Suppressor macrophage (primary cell): ENCODE results near the gene FOXP2.
"Not testable (repeated sequence)": the region's sequence is repeated elsewhere in the genome, so short reads cannot be mapped to it uniquely, and the experiment has no call there.

Experiments
- DNase-seq, 4 experiments: peaks; one replicate each; pipeline ENCODE4 v3.0.0-alpha.2; 2020 to 2022

Gene FOXP2

DNA sequence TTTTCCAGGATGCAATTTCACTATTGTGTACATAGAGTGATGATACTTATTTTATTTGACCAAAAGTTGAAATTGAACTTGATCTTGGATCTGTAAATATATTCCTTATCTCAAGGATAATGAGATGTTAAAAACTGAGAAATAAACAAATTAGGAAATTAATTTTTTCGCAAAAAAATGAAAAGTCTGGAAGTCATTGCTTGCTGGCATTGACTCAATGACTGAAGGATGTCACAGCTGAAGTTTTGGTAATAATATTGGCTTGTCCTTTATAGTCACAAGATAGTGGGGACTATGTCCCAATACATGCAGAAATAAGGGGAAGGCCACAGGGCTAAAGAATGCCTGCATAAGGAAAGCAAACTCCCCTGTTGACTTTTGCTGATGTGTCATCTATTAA lies 92.8 kb downstream of the FOXP2 start:
- DNase-seq, result no peak

DNA sequence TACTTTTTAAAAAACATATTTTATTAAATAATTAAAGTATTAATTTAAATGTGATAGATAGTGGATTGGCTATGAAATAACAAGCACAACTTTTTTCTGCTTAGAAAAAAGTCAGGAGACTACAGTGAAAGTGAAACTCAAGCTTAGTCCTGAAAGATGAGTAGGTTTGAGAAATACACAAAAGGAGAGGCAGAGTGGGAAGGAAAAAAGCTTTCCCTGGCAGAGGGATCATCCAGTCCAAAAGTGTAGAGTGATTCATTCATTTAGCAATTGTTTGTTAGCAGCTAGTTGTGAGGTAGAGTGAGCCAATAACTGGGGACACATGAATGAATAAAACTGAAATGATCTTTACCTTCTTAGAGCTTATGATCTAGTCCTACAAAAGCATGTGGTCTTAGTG lies 93.5 kb downstream of the FOXP2 start:
- DNase-seq, result no peak

GRCh38 chr7:114510824-114511223 lies 96.2 kb downstream of the FOXP2 start:
- DNase-seq, result not testable (repeated sequence)

DNA sequence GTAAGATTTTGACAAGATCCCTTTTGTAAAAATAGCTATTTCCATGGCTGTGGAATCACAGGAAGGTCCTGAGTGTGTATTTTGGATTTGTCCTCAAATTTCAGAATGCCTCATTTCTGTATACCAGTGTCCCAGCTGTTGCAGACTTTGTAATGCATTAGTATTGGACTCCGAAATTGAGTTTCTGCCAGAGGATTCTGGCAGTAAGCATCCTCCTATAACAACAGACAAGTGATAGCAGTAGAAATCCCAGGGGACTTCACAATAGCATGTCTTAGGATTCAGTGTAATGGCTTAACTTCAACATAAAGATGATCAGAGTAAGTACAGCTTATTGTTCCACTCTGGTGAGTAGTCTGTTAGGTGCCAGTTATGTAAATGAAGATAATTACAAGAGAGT lies 104.6 kb downstream of the FOXP2 start:
- no peak for DNase-seq

DNA sequence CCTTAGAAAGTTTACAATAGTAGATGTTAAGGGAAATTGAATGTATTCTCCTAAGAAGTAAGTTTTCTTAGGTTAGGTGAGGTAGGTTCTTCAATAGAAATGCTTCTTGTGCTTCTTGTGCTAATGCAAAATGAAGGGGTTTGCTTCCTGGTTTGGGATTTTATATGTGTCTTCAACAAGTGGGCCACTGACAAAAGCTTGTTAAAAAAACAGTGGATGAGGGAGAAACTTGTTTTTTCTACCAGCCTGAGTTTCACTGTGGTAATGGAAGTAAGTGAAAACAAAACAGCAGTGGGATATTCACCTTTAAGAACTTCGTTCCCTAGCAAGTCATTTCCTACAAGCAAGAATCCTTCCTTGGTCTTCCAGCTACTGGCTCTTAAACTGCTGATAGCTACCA lies 107.5 kb downstream of the FOXP2 start:
- no peak for DNase-seq

- no peak for DNase-seq
Measured at GRCh38 chr7:114527589-114527988, 113.0 kb downstream of the FOXP2 start.

DNA sequence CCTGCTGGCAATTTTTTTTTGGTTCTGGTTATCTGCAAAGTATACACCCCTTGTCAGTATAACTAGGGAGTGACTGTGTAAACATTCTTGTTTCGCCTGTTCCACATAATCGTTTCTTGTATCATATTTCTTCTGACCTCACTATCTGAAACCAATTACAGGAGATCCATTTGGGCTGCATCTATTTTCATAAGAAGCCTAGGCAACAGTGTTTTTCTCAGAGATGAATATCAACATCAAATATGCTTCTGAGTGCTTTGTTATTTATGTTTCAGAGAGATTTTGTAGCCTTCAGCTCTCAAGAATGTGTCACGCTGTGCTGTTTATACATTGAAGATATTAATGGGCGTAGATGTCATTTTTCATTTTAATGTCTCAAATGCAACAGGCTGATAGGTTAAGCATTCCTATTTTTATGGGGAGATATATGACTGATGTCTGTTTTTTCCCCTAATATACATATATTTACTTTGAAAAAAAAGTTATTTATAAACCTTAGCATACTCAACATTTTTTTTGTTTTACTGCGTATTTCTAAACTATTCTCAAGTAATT lies 115.5 kb downstream of the FOXP2 start:
- DNase-seq, result no peak

GRCh38 chr7:114531326-114531725 lies 116.7 kb downstream of the FOXP2 start:
- DNase-seq, result no peak

DNA sequence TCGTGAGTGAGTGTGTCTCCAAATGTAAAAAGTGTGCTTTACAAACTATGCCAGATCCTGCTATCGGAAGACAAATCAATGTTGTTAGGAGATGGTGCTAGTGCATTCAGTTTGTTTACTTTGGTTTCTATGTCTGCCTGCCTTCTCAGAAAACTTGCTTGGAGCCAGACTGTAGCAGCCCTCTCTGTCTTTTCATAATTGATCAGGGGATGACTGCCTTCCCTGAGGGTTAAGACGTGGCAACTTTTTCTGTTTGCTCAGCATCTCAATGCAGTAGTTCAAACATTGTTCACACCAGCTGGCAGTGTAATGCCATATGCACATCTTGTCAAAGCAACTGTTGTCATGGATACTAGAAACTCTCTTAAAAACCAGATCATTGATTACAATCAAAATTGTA lies 118.5 kb downstream of the FOXP2 start:
- no peak for DNase-seq

- DNase-seq, result no peak
Measured at GRCh38 chr7:114534953-114535352, 120.3 kb downstream of the FOXP2 start.

GRCh38 chr7:114539575-114539974 lies 125.0 kb downstream of the FOXP2 start:
- peak in 3 of 4 experiments; percentile 4 to 23 (median 7) for DNase-seq

DNA sequence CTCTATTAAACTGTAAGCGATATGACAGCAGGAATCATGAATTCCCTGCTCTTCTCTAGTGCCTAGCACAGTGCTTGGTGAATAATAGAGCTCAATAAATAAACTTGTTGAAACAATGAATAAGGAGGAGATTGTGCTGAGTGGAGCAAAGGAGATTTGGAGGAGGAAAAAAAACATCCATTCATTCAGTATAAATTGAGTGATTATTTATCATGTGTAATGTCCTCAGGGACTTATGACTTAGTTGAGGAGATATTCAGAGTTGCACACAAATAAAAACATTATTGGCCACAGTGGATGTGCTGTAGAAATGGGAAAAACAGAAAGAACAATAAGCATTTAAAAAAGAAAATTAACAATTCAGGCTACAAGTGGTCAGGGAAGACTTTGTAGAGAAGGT lies 125.7 kb downstream of the FOXP2 start:
- DNase-seq, result no peak

GRCh38 chr7:114547346-114547745 lies 132.7 kb downstream of the FOXP2 start:
- DNase-seq, result not testable (repeated sequence)

DNA sequence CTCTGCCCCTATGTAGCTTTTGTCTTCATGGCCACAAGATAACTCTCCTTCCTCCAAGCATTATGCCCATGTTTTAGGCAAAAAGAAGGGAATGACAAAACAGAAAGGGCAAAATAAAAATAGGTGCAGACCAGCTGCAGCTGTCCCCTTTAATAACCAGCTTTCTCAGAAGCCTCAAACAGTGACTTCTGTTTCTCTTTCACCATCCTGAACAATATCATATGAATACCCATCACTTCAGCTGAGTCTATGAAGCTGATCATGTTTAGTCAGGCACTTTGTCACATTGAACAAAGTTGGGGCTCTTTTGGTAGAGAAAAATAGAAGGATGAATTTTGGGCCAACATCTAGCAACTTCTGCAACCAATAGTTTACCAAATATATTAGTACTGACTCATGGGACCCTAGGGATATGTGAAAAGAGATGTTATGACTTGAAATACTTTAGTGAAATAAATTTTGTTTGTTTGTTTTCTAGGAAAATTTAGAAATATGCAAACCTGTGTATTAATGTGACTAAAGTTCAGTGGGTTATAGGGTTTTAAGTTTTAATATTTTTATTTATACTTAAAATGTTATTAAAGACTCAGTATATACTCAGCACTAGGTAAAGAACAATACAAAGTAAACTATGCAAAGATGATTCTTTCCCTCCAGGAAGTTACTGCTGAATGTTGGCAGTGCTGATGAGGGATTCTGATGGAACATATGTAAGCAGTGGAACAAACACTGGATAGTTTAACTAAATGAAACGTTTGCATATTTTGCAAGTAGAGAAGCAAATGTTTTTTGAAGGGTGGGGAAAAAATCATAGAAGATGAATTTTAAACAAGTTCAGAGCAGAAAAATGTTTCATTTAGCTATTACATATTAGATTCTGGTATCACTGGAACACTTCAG lies 133.7 kb downstream of the FOXP2 start:
- no peak for DNase-seq

DNA sequence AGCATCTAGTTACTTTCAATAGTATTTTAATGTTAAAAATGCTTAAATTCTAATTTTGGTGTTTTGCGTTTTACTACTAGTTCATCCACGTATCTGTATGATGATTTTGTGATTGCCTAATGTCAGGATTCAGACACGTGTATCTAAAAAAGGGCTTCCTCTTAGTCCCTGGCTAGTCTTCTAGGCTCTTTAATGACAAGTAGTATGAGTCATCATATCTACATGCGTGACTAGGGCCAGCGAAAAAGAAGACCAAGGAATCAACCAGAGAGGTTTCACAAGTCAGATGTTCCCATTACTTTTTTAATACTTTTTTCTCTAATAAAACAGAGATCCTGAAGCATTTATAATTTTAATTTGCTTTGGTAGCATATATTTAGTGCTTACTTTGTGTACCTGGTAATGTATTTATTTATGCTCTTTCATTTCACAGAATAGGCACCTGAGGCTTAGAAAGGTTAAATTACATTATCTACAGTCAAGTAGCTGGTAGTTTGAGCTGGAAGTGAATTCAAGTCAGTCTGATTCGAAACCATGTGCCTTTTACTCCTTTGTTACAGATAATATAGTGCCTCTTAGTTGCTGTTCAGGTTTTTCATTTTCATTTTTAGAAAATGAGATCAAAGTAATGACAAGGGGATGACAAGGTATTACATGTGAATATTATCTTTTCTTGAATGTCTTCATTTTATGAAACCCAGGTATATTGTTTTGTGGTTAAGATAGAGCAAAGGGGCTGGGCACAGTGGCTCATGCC lies 140.3 kb downstream of the FOXP2 start:
- DNase-seq, result peak in 3 of 4 experiments; percentile 2 to 10 (median 5)

GRCh38 chr7:114567416-114567815 lies 152.8 kb downstream of the FOXP2 start:
- no peak for DNase-seq

DNA sequence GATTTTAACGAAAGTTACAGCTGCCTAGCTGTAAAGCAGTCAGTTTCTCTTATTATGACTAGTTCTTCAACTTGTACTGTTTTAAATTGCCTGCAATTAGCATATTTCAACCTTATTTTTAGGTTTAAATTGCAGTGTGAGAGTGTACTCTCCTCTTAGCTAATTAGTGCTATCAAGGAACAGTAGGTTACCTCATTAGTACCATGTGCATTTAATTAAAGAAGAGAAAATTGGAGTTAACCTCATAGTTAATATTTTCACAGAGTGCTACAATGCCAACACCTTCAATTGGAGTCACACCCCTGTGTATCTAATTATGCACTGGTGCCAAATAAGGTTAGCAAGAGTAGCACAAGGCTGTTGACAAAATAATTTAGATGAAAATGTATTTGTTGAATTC lies 154.6 kb downstream of the FOXP2 start:
- DNase-seq, result no peak

GRCh38 chr7:114574384-114574783 lies 159.8 kb downstream of the FOXP2 start:
- DNase-seq, result no peak

GRCh38 chr7:114575098-114575497 lies 160.5 kb downstream of the FOXP2 start:
- DNase-seq, result no peak

DNA sequence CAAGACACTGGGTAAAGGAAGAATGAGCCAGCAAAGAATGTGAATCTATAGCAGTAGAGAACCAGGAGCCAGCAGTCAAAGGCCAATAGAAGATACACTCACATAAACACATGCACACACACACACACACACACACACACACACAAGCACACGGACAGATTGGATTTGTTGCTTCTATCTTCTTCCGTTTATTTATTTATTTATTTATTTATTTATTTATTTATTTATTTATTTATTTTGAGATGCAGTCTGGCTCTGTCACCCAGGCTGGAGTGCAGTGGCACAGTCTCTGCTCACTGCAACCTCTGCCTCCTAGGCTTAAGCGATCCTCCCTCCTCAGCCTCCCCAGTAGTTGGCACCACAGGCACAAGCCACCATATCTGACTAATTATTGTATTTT lies 166.3 kb downstream of the FOXP2 start:
- DNase-seq, result not testable (repeated sequence)

DNA sequence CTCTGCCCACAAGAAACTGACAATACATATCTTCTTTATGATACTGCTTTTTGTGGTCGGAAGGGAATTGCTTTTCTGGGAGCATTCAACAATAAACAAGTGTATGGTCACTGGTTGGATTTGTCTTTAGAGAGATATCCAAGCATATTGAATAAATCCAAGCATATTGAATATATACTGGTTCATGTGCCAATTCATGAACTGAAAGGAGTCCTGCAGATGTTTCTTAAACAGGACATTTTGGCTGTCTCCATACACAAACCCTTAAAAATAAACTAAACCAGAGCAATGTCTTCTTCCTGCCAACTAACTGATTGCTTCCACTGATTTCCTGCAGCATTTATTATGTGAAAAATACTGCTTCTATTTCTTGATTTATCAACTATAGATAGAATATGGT lies 173.9 kb downstream of the FOXP2 start:
- no peak for DNase-seq

- no peak for DNase-seq
Measured at GRCh38 chr7:114589436-114589835, 174.8 kb downstream of the FOXP2 start.

DNA sequence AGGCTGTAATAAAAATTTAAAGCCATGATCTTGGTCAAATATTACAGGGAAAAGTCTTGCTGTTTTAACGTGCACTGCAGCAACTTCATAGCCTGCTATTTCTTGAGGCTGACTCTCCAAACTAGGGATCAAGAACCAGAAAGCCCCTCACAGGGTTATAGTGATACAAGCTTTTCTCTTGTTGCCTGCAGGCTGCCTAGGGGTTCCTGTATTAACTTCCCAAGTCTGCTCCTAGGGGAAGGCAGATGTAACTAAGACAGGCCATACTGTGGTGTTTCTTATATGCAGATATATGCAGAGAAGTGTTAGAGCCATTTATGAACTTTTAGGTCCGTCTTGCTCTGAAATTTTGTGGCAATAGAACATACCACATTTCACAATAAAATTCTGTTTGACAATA lies 175.7 kb downstream of the FOXP2 start:
- no peak for DNase-seq

- no peak for DNase-seq
Measured at GRCh38 chr7:114598946-114599345, 184.3 kb downstream of the FOXP2 start.
